Middle frontal gyrus (tissue), 1 donor: ENCODE data around the gene PFDN4.
A peak's percentile ranks its signal among the peaks of the same experiment; 100 is the strongest.

Source experiments
- DNase-seq: peaks from one replicate; pipeline ENCODE4 v3.0.0-alpha.2; 2015; ENCODE audit warnings: low spot score; ENCODE audit errors: extremely low spot score

PFDN4 gene

GRCh38 chr20:54173653-54174456, 34.0 kb upstream of the PFDN4 start, which contains the start of gene CYP24A1:
CYP24A1 (minus strand) TSS chr20:54173986; CDS start chr20:54173579, 407 bp downstream.
- no peak for DNase-seq

GRCh38 chr20:54174457-54175175, 33.3 kb upstream of the PFDN4 start:
- no peak for DNase-seq

GRCh38 chr20:54176610-54177009, 31.3 kb upstream of the PFDN4 start:
- no peak for DNase-seq

- no peak for DNase-seq
Measured at GRCh38 chr20:54177378-54177777, 30.5 kb upstream of the PFDN4 start.

GRCh38 chr20:54178256-54178655, 29.6 kb upstream of the PFDN4 start:
- no peak for DNase-seq

GRCh38 chr20:54179946-54180345, 27.9 kb upstream of the PFDN4 start:
- no peak for DNase-seq

GRCh38 chr20:54180931-54181330, 27.0 kb upstream of the PFDN4 start:
- no peak for DNase-seq

GRCh38 chr20:54184071-54184470, 23.8 kb upstream of the PFDN4 start:
- DNase-seq: no peak

GRCh38 chr20:54184904-54185626, 22.8 kb upstream of the PFDN4 start:
- no peak for DNase-seq

- no peak for DNase-seq
Measured at GRCh38 chr20:54188132-54188849, 19.6 kb upstream of the PFDN4 start.

- no peak for DNase-seq
Measured at GRCh38 chr20:54189630-54190029, 18.3 kb upstream of the PFDN4 start.

- DNase-seq: no peak
Measured at GRCh38 chr20:54190217-54190616, 17.7 kb upstream of the PFDN4 start.

- no peak for DNase-seq
Measured at GRCh38 chr20:54193817-54194216, 14.1 kb upstream of the PFDN4 start.

- DNase-seq: no peak
Measured at GRCh38 chr20:54194724-54195438, 13.0 kb upstream of the PFDN4 start.

- DNase-seq: no peak
Measured at GRCh38 chr20:54195483-54196472, 12.1 kb upstream of the PFDN4 start.

- DNase-seq: no peak
Measured at GRCh38 chr20:54197621-54198604, 10.0 kb upstream of the PFDN4 start.

GRCh38 chr20:54199283-54199682, 8.6 kb upstream of the PFDN4 start:
- no peak for DNase-seq

- peak; percentile 81 for DNase-seq
Measured at GRCh38 chr20:54199721-54200176, 8.1 kb upstream of the PFDN4 start.
